Heart left ventricle (tissue), 13 donors: ENCODE results near the gene SRGAP2B.
"Not testable (repeated sequence)": the region's sequence is repeated elsewhere in the genome, so short reads cannot be mapped to it uniquely, and the experiment has no call there.

Source experiments
- POLR2A ChIP-seq, 2 donors: fragments of 450-650 bp; IDR thresholded peaks; one replicate each; pipeline ENCODE4 v1.6.1; 2017; ENCODE audit warnings: antibody characterized with exemption in 2 of 2, mild to moderate bottlenecking in 2 of 2, moderate library complexity in 2 of 2
- TF ChIP-seq, protein P1 (sequence below), 12 donors: fragments of 200-600 bp; sonication (generic) in 4 of 12; IDR thresholded peaks; one replicate each; pipeline versions ENCODE4 v1.5.0 to v1.8.0; 2018 to 2022; ENCODE audit warnings: antibody characterized with exemption in 12 of 12, mild to moderate bottlenecking in 5 of 12
- donor health status: ischemic (EF 13 %, LVEDD 7.1; RV severe dilation, severe dysfunction).
- donor health status: DM: no; HTN: yes; CAD: no.
- donor health status: DM: no; HTN: no; CAD: no.
- donor health status: ischemic (EF 25% LVEDD 6.9; RV normal size, moderate dysfunction).
- donor health status: ischemic (EF 25% LVEDD 5.7; RV mildly dilated, moderate dysfunction).
- donor health status: ischemic (EF 35%, LVEDD 5.7; RV mildly dilated, moderate dysfunction).
- donor health status: nonischemic (EF 11% LVEDD 7.7; RV severe dilation, severe dysfunction).
- donor health status: DM: yes; HTN: yes; CAD: no.
- donor health status: PGD.
- donor health status: ischemic (EF 29% LVEDD 5.4; RV normal size, mild dysfunction).
- donor health status: nonischemic (EF 23%, LVEDD 6.1; RV moderate dilation, normal function).

GRCh38 chr1:145008388-145008787, 86.7 kb downstream of the SRGAP2B start:
- TF ChIP-seq, protein P1, sequence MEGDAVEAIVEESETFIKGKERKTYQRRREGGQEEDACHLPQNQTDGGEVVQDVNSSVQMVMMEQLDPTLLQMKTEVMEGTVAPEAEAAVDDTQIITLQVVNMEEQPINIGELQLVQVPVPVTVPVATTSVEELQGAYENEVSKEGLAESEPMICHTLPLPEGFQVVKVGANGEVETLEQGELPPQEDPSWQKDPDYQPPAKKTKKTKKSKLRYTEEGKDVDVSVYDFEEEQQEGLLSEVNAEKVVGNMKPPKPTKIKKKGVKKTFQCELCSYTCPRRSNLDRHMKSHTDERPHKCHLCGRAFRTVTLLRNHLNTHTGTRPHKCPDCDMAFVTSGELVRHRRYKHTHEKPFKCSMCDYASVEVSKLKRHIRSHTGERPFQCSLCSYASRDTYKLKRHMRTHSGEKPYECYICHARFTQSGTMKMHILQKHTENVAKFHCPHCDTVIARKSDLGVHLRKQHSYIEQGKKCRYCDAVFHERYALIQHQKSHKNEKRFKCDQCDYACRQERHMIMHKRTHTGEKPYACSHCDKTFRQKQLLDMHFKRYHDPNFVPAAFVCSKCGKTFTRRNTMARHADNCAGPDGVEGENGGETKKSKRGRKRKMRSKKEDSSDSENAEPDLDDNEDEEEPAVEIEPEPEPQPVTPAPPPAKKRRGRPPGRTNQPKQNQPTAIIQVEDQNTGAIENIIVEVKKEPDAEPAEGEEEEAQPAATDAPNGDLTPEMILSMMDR (IDR thresholded peaks at IDR 0.05), result not testable (repeated sequence)
- not testable (repeated sequence) for TF ChIP-seq POLR2A (IDR thresholded peaks at IDR 0.05)
